Measurements from ENCODE around the gene CX3CR1. TPM values are rescaled to one million over a fixed set of nuclear protein-coding genes. Genes with fewer than 3 reads are reported as not detected.

CX3CR1 gene
- total and polyA plus RNA-seq, 2 of the 4 experiments (the other 2 are of a cell fraction), result not detected

- Histone ChIP-seq H3K9me3 (ENCODE audit: control insufficient read depth, insufficient read depth, low read length) (no peaks in the 10 kb centered on the region), H3K4me1 (ENCODE audit: control insufficient read depth, insufficient read depth, low read length) (no peaks in the 10 kb centered on the region), H3K4me2 (ENCODE audit: low read depth, low read length) (no peak overlapping the region), H3K14ac (replicated peaks; ENCODE audit: low read depth, low read length) (no peak overlapping the region), H3K27ac (ENCODE audit: insufficient read depth, low read length) (no peak overlapping the region), H2AK9ac (replicated peaks; ENCODE audit: low read depth, low read length, poor library complexity) (no peak overlapping the region), H3K27me3 (ENCODE audit: control insufficient read depth, insufficient read depth, low read length) (no peaks in the 10 kb centered on the region), H3K23ac (ENCODE audit: low read depth, low read length) (no peak overlapping the region), H4K5ac (ENCODE audit: low read depth, low read length) (no peak overlapping the region), H2AFZ (replicated peaks; ENCODE audit: low read length, poor library complexity) (no peak overlapping the region), H4K91ac (ENCODE audit: insufficient read depth, low read depth, low read length) (no peak overlapping the region), H3K56ac (ENCODE audit: extremely low read depth, insufficient read depth, low read length) (no peak overlapping the region), H3K36me3 (ENCODE audit: control insufficient read depth, insufficient read depth, low read length) (no peaks in the 10 kb centered on the region), H3K4me3 (ENCODE audit: insufficient read depth, low read depth, low read length) (no peak overlapping the region), H4K8ac (ENCODE audit: low read depth in 2 of 2, low read length in 2 of 2) (no peak overlapping the region), H2AK5ac (ENCODE audit: low read depth, low read length) (no peak overlapping the region), H2BK15ac (ENCODE audit: low read depth, low read length) (no peak overlapping the region), H3K9me1 (ENCODE audit: insufficient read depth, low read length) (no peaks in the 10 kb centered on the region), H2BK20ac (ENCODE audit: low read depth, low read length) (no peak overlapping the region), H3K9ac (ENCODE audit: low read depth, low read length) (no peak overlapping the region), H3K4ac (ENCODE audit: low read depth, low read length) (no peak overlapping the region), H4K20me1 (ENCODE audit: insufficient read depth, low read length) (no peaks in the 10 kb centered on the region), H3K79me1 (ENCODE audit: low read depth in 1 of 2, low read length in 2 of 2) (no peaks in the 10 kb centered on the region), H2BK5ac (ENCODE audit: low read depth, low read length, poor library complexity, severe bottlenecking) (no peak overlapping the region), H3K18ac (ENCODE audit: low read depth, low read length) (no peak overlapping the region), H2BK120ac (ENCODE audit: low read depth, low read length) (no peak overlapping the region)
- intact Hi-C loops (cut with micrococcal nuclease) (no loop called here), dilution Hi-C loops (cut with HindIII; ENCODE audit: low sequenced_read_pairs, unreplicated experiment) (no loop called here), in situ Hi-C loops (cut with MboI; ENCODE audit: low sequenced_read_pairs) (no loop called here)
- DNase-seq, result no peak
- BruUV-seq (replicated peaks), result no TSS peak
- WGBS, 2 experiments (ENCODE audit: extremely low coverage in 2 of 2, insufficient read length in 1 of 2), result no CpG with 5 or more reads among the region's 1 CpG
- TF ChIP-seq RAD21 (IDR thresholded peaks at IDR 0.05; ENCODE audit: low read length) (no peak), BHLHE40 (IDR thresholded peaks at IDR 0.05; ENCODE audit: low read depth, low read length) (no peak), FOS (IDR thresholded peaks at IDR 0.05; ENCODE audit: low read depth, low read length) (no peak), USF2 (IDR thresholded peaks at IDR 0.05; ENCODE audit: low read depth, low read length) (no peak), MXI1 (IDR thresholded peaks at IDR 0.05; ENCODE audit: borderline replicate concordance, low read depth, low read length) (no peak), CEBPB (IDR thresholded peaks at IDR 0.05; ENCODE audit: low read depth, low read length) (no peak), NFE2L2 (IDR thresholded peaks at IDR 0.05; ENCODE audit: low read depth, low read length) (no peak), POLR2A (IDR thresholded peaks at IDR 0.05; ENCODE audit: low read depth, low read length) (no peak)
- ChIA-PET CTCF (no interaction called here), POLR2A (ENCODE audit: unreplicated experiment) (no interaction called here)
- ATAC-seq (ENCODE audit: low read depth), result no peak
Measured at GRCh38 chr3:39318301-39318700, 38.5 kb upstream of the CX3CR1 start.
